LNCAP (cell line): Measurements from ENCODE around the gene KDM6A.

Experiments used
- TF ChIP-seq, protein P1 (sequence below): fragments of 450-650 bp; IDR thresholded peaks from 2 replicates; pipeline ENCODE4 v1.5.1; 2017; ENCODE audit warnings: mild to moderate bottlenecking

The KDM6A gene

GRCh38 chrX:45056428-45057145 is 183.6 kb downstream of the KDM6A start:
- TF ChIP-seq, protein P1, sequence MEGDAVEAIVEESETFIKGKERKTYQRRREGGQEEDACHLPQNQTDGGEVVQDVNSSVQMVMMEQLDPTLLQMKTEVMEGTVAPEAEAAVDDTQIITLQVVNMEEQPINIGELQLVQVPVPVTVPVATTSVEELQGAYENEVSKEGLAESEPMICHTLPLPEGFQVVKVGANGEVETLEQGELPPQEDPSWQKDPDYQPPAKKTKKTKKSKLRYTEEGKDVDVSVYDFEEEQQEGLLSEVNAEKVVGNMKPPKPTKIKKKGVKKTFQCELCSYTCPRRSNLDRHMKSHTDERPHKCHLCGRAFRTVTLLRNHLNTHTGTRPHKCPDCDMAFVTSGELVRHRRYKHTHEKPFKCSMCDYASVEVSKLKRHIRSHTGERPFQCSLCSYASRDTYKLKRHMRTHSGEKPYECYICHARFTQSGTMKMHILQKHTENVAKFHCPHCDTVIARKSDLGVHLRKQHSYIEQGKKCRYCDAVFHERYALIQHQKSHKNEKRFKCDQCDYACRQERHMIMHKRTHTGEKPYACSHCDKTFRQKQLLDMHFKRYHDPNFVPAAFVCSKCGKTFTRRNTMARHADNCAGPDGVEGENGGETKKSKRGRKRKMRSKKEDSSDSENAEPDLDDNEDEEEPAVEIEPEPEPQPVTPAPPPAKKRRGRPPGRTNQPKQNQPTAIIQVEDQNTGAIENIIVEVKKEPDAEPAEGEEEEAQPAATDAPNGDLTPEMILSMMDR, result no peak

GRCh38 chrX:45063319-45064095 is 190.5 kb downstream of the KDM6A start:
- TF ChIP-seq, protein P1, result no peak

GRCh38 chrX:45068569-45068968 is 195.6 kb downstream of the KDM6A start:
- TF ChIP-seq, protein P1, result no peak

DNA sequence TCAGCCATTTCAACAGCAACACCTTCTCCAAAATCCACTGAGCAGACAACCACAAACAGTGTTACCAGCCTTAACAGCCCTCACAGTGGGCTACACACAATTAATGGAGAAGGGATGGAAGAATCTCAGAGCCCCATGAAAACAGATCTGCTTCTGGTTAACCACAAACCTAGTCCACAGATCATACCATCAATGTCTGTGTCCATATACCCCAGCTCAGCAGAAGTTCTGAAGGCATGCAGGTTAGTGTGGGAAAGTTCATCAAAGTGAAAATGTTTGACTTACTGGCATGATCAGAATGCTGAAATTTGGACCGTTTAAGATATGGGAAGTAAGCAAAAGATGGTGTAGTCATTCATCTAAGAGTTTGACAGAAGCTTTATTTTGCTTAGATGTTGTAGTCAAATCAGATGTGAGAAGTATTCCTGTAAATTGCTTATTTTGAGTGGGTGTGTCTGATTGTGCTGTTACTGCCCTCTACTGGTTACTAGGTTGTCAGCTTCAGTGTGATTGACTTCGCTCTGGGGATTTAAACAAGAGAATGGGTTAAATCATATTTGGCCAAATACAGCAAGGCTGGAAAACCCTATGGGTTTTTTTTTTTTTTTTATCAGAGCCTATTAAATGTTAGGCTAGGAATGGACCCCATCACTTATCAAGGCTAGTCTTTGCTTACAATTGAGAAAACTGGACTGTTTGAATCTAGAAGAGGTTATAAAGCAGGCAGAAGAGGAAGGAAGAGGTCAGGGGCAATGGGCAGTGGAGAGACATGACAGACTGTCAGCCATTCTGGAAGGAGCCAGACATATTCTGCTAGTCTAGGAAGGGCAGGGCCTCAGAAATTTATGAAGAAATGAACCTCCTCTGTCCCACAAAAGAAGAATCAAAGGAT is 197.4 kb downstream of the KDM6A start:
- TF ChIP-seq, protein P1, result peak; percentile 50

DNA sequence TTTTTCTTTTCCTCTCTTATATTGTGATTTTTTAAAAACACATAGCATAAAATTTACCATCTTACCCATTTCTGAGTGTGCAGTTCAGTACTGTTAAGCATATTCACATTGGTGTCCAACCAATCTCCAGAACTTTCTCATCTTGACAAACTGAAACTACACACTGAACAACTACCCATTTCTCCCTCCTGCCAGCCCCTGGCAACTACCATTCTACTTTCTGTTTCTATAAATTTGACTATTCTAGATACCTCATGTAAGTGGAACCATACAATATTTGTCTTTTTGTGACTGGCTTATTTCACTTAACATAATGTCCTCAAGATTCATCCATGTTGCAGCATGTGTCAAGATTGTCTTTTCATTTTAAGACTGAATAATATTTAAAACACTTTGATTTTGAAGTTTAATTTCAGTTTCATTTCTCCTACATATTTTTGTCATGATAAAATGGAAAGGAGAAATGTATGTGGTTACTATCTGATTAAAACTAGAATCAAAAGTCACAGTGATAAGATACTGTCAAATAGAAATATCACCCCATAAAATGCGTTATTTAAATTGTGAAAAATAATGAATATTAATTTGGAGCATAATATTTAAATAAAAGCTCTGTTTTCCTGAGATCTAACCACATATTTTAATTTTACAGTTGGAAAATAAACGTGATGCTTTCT is 204.9 kb downstream of the KDM6A start:
- TF ChIP-seq, protein P1, result no peak

- TF ChIP-seq, protein P1, result no peak
These were observed 210.3 kb downstream of the KDM6A start for GRCh38 chrX:45083314-45083713.

- TF ChIP-seq, protein P1, result no peak
These were observed 237.5 kb downstream of the KDM6A start for GRCh38 chrX:45110494-45110893.
